ENCODE data around the gene BCL7A. TPM values are rescaled to one million over a fixed set of nuclear protein-coding genes. Genes with fewer than 3 reads are reported as not detected.

Gene BCL7A
- total and polyA plus RNA-seq, 2 experiments from 2014 or later = 12.7 to 14.9 TPM

DNA sequence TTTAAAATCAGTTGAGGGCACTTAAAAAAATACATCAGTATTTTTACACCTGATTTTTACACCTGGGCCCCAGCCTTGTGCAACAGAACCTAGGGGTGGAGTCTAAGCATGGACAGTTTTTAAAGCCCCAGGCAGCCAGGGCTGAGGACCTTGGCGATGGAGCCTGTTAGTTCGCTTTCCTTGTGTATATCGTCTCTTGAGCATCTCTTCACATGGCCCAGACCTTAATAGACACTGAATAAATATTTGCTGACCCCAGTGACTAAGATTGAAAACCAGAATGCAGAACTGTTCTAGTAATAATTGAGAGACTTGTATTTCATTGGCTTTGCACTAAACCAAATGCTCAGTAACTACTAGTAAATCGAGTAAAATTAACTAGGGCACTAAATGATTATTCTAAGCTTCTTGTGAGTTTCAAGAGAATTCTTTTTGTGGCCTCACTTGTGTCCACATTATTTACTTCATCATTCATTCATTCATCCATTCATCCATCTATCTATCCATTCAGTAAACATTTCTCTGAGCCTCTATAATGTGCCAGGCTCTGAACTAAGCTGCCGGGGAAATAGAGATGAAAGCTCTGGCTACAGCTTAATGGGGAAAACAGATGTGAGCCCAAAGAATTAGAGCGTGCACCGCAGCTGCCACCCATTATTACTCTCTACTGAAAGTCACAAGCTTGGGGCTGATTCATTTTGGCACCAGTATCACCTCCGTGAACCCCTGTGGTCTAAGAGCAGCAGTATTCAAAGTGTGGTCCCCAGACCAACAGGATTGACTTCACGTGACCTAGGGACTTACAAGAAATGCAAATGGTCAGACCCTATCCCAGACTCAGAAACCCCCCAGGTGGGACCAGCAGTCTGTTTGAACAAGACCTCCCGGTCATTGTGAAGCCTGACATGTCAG lies 30.7 kb upstream of the BCL7A start:
- H3K9me3 Mint-ChIP-seq = peaks cover 7% of the 10 kb centered on the region; the same call in 2 of the 3 replicates
- H3K4me3 Mint-ChIP-seq = no peak overlapping the region
- Histone ChIP-seq H3K4me3 (no peak overlapping the region), H3K9me2 (ENCODE audit: insufficient read depth) (no peaks in the 10 kb centered on the region), H3K4me2 (no peak overlapping the region), H3K27ac (ENCODE audit: low read depth) (no peak overlapping the region), H4K20me1 (replicated peaks; ENCODE audit: insufficient read depth) (no peaks in the 10 kb centered on the region), H3K27me3 (ENCODE audit: insufficient read depth) (no peaks in the 10 kb centered on the region), H3K79me2 (replicated peaks; ENCODE audit: insufficient read depth) (no peaks in the 10 kb centered on the region), H2AFZ (no peak overlapping the region), H3F3A (replicated peaks; ENCODE audit: low read depth) (no peaks in the 10 kb centered on the region), H3K36me3 (ENCODE audit: insufficient read depth) (no peaks in the 10 kb centered on the region), H3K4me1 (ENCODE audit: insufficient read depth) (no peaks in the 10 kb centered on the region)
- no peak for ATAC-seq
- no peaks in the 10 kb centered on the region for H3K4me1 Mint-ChIP-seq
- TF ChIP-seq, protein P1, sequence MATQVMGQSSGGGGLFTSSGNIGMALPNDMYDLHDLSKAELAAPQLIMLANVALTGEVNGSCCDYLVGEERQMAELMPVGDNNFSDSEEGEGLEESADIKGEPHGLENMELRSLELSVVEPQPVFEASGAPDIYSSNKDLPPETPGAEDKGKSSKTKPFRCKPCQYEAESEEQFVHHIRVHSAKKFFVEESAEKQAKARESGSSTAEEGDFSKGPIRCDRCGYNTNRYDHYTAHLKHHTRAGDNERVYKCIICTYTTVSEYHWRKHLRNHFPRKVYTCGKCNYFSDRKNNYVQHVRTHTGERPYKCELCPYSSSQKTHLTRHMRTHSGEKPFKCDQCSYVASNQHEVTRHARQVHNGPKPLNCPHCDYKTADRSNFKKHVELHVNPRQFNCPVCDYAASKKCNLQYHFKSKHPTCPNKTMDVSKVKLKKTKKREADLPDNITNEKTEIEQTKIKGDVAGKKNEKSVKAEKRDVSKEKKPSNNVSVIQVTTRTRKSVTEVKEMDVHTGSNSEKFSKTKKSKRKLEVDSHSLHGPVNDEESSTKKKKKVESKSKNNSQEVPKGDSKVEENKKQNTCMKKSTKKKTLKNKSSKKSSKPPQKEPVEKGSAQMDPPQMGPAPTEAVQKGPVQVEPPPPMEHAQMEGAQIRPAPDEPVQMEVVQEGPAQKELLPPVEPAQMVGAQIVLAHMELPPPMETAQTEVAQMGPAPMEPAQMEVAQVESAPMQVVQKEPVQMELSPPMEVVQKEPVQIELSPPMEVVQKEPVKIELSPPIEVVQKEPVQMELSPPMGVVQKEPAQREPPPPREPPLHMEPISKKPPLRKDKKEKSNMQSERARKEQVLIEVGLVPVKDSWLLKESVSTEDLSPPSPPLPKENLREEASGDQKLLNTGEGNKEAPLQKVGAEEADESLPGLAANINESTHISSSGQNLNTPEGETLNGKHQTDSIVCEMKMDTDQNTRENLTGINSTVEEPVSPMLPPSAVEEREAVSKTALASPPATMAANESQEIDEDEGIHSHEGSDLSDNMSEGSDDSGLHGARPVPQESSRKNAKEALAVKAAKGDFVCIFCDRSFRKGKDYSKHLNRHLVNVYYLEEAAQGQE (IDR thresholded peaks at IDR 0.05; ENCODE audit: unreplicated experiment) = no peak
- no peak for TF ChIP-seq JUNB (IDR thresholded peaks at IDR 0.05; ENCODE audit: unreplicated experiment)
- TF ChIP-seq, protein P2, sequence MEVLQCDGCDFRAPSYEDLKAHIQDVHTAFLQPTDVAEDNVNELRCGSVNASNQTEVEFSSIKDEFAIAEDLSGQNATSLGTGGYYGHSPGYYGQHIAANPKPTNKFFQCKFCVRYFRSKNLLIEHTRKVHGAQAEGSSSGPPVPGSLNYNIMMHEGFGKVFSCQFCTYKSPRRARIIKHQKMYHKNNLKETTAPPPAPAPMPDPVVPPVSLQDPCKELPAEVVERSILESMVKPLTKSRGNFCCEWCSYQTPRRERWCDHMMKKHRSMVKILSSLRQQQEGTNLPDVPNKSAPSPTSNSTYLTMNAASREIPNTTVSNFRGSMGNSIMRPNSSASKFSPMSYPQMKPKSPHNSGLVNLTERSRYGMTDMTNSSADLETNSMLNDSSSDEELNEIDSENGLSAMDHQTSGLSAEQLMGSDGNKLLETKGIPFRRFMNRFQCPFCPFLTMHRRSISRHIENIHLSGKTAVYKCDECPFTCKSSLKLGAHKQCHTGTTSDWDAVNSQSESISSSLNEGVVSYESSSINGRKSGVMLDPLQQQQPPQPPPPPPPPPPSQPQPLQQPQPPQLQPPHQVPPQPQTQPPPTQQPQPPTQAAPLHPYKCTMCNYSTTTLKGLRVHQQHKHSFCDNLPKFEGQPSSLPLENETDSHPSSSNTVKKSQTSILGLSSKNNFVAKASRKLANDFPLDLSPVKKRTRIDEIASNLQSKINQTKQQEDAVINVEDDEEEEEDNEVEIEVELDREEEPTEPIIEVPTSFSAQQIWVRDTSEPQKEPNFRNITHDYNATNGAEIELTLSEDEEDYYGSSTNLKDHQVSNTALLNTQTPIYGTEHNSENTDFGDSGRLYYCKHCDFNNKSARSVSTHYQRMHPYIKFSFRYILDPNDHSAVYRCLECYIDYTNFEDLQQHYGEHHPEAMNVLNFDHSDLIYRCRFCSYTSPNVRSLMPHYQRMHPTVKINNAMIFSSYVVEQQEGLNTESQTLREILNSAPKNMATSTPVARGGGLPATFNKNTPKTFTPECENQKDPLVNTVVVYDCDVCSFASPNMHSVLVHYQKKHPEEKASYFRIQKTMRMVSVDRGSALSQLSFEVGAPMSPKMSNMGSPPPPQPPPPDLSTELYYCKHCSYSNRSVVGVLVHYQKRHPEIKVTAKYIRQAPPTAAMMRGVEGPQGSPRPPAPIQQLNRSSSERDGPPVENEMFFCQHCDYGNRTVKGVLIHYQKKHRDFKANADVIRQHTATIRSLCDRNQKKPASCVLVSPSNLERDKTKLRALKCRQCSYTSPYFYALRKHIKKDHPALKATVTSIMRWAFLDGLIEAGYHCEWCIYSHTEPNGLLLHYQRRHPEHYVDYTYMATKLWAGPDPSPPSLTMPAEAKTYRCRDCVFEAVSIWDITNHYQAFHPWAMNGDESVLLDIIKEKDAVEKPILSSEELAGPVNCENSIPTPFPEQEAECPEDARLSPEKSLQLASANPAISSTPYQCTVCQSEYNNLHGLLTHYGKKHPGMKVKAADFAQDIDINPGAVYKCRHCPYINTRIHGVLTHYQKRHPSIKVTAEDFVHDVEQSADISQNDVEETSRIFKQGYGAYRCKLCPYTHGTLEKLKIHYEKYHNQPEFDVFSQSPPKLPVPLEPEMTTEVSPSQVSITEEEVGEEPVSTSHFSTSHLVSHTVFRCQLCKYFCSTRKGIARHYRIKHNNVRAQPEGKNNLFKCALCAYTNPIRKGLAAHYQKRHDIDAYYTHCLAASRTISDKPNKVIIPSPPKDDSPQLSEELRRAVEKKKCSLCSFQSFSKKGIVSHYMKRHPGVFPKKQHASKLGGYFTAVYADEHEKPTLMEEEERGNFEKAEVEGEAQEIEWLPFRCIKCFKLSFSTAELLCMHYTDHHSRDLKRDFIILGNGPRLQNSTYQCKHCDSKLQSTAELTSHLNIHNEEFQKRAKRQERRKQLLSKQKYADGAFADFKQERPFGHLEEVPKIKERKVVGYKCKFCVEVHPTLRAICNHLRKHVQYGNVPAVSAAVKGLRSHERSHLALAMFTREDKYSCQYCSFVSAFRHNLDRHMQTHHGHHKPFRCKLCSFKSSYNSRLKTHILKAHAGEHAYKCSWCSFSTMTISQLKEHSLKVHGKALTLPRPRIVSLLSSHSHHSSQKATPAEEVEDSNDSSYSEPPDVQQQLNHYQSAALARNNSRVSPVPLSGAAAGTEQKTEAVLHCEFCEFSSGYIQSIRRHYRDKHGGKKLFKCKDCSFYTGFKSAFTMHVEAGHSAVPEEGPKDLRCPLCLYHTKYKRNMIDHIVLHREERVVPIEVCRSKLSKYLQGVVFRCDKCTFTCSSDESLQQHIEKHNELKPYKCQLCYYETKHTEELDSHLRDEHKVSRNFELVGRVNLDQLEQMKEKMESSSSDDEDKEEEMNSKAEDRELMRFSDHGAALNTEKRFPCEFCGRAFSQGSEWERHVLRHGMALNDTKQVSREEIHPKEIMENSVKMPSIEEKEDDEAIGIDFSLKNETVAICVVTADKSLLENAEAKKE (CRISPR knock-in tag; IDR thresholded peaks at IDR 0.05) = no peak
- TF ChIP-seq, protein P3, sequence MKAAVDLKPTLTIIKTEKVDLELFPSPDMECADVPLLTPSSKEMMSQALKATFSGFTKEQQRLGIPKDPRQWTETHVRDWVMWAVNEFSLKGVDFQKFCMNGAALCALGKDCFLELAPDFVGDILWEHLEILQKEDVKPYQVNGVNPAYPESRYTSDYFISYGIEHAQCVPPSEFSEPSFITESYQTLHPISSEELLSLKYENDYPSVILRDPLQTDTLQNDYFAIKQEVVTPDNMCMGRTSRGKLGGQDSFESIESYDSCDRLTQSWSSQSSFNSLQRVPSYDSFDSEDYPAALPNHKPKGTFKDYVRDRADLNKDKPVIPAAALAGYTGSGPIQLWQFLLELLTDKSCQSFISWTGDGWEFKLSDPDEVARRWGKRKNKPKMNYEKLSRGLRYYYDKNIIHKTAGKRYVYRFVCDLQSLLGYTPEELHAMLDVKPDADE (IDR thresholded peaks at IDR 0.05) = no peak
- no peak for TF ChIP-seq EZH2 (IDR thresholded peaks at IDR 0.05; ENCODE audit: low read depth, unreplicated experiment)
- TF ChIP-seq NANOG (IDR thresholded peaks at IDR 0.05; ENCODE audit: borderline replicate concordance) = no peak
- no peak for TF ChIP-seq POLR2AphosphoS5 (IDR thresholded peaks at IDR 0.05; ENCODE audit: low read depth)
- TF ChIP-seq ZNF114 (CRISPR knock-in tag; IDR thresholded peaks at IDR 0.05) = no peak
- no peak for TF ChIP-seq CREB1 (CRISPR knock-in tag; IDR thresholded peaks at IDR 0.05; ENCODE audit: low read depth)
- TF ChIP-seq, protein P4, sequence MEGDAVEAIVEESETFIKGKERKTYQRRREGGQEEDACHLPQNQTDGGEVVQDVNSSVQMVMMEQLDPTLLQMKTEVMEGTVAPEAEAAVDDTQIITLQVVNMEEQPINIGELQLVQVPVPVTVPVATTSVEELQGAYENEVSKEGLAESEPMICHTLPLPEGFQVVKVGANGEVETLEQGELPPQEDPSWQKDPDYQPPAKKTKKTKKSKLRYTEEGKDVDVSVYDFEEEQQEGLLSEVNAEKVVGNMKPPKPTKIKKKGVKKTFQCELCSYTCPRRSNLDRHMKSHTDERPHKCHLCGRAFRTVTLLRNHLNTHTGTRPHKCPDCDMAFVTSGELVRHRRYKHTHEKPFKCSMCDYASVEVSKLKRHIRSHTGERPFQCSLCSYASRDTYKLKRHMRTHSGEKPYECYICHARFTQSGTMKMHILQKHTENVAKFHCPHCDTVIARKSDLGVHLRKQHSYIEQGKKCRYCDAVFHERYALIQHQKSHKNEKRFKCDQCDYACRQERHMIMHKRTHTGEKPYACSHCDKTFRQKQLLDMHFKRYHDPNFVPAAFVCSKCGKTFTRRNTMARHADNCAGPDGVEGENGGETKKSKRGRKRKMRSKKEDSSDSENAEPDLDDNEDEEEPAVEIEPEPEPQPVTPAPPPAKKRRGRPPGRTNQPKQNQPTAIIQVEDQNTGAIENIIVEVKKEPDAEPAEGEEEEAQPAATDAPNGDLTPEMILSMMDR (conservative IDR thresholded peaks at IDR 0.05; ENCODE audit: low read depth in 2 of 2) = no peak
- TF ChIP-seq EZH2phosphoT487 (IDR thresholded peaks at IDR 0.05; ENCODE audit: unreplicated experiment) = no peak
- TF ChIP-seq ZNF331 (CRISPR knock-in tag; IDR thresholded peaks at IDR 0.05; ENCODE audit: low read depth) = no peak
- no peak for TF ChIP-seq STAT1 (IDR thresholded peaks at IDR 0.05; ENCODE audit: unreplicated experiment)
- DNase-seq (ENCODE audit: low spot score) = no peak
- no peaks in the 10 kb centered on the region for H3K36me3 Mint-ChIP-seq (ENCODE audit: low read depth)
- H3K27me3 Mint-ChIP-seq (ENCODE audit: insufficient read depth, low read depth, poor library complexity) = peaks cover 2% of the 10 kb centered on the region
- H3K27ac Mint-ChIP-seq = no peak overlapping the region
